Lower leg skin (tissue), 3 donors: ENCODE measurements around the gene FOXL3.

Source experiments
- POLR2A ChIP-seq, 2 donors: fragments of 450-650 bp; IDR thresholded peaks; one replicate each; pipeline ENCODE4 v1.6.1; 2016 to 2017; ENCODE audit warnings: antibody characterized with exemption in 2 of 2, mild to moderate bottlenecking in 1 of 2, moderate library complexity in 1 of 2
- TF ChIP-seq, protein P1 (sequence below), 3 donors: fragments of 450-650 bp; IDR thresholded peaks; one replicate each; pipeline ENCODE4 v1.5.1; 2016; ENCODE audit warnings: antibody characterized with exemption in 3 of 3, mild to moderate bottlenecking in 3 of 3, moderate library complexity in 2 of 3

DNA sequence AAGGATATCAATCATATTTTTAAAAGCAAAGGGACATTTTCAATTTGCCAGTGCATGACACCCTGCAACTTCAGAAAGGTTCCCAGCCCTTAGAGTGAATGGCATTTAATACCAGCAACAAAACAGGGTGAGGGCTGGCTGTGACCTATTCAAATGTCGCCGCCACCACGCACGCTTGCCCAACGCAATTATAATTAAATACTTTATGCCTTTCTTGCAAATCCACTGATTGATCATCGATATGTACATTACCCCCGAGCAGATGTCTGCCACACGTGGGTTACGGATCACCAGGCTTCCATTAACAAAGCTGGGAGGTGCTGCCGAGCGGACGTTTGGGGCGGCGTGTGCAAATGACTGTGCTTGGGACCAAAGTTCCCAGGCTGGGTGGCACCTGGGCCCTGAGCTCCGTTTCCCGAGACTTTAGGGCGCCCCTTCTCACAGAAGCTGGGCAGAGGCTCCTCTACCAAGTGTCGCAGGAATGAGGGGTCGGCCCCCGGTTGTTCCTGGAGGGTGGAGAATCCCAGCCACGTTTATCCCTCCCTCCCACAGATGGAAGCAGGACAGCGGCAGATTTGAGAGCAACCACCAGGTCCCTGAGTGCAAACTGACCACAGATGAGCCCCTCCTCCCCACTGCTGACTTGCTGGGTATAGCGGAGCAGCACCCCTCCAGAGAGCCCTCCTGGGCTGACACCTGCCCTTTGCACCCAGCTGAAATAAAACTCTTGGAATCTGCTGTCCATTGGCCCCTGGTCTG is 3.9 kb downstream of the FOXL3 start:
- no peak for TF ChIP-seq POLR2A (IDR thresholded peaks at IDR 0.05)
- TF ChIP-seq, protein P1, sequence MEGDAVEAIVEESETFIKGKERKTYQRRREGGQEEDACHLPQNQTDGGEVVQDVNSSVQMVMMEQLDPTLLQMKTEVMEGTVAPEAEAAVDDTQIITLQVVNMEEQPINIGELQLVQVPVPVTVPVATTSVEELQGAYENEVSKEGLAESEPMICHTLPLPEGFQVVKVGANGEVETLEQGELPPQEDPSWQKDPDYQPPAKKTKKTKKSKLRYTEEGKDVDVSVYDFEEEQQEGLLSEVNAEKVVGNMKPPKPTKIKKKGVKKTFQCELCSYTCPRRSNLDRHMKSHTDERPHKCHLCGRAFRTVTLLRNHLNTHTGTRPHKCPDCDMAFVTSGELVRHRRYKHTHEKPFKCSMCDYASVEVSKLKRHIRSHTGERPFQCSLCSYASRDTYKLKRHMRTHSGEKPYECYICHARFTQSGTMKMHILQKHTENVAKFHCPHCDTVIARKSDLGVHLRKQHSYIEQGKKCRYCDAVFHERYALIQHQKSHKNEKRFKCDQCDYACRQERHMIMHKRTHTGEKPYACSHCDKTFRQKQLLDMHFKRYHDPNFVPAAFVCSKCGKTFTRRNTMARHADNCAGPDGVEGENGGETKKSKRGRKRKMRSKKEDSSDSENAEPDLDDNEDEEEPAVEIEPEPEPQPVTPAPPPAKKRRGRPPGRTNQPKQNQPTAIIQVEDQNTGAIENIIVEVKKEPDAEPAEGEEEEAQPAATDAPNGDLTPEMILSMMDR (IDR thresholded peaks at IDR 0.05) = no peak
